ENCODE results near the gene STXBP5. TPM values are rescaled to one million over a fixed set of nuclear protein-coding genes. Genes with fewer than 3 reads are reported as not detected.
A peak's percentile ranks its signal among the peaks of the same experiment; 100 is the strongest.

STXBP5 gene
- total RNA-seq, 1 experiment from 2014 or later, result 17.9 TPM

DNA sequence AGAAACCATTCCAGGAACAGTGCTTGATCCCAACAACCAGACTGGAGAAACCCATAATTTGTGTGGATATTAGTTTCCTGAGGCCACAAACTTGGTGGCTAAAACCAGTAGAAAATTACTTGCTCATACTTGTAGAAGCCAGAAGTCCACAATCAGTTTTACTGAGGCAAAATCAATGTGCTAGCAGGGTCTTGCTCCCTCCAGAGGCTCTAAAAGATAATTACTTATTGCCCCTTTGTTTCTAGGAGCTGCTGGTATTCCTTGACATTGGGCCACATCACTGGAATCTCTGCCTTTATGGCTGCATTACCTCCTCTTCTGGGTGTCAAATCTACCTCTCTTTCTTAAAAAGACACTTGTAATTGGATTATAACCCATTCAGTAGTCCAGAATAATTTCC lies 162.1 kb downstream of the STXBP5 start:
- no peaks in the 10 kb centered on the region for H3K27me3 Mint-ChIP-seq (ENCODE audit: insufficient read depth, unreplicated experiment)
- ChIA-PET CTCF (no interaction called here), POLR2A (no interaction called here)
- no peaks in the 10 kb centered on the region for H3K9me3 Mint-ChIP-seq (ENCODE audit: unreplicated experiment)
- no peaks in the 10 kb centered on the region for H3K36me3 ChIP-seq (ENCODE audit: control insufficient read depth, insufficient read depth, low read length)
- no peaks in the 10 kb centered on the region for H3K4me1 ChIP-seq
- no peaks in the 10 kb centered on the region for H3K36me3 Mint-ChIP-seq (ENCODE audit: insufficient read depth, unreplicated experiment)
- no peaks in the 10 kb centered on the region for H3K9me3 ChIP-seq
- H3K4me1 Mint-ChIP-seq (ENCODE audit: low read depth, unreplicated experiment), result no peaks in the 10 kb centered on the region
- H3K4me3 Mint-ChIP-seq (ENCODE audit: unreplicated experiment), result no peak overlapping the region
- H3K27me3 ChIP-seq (replicated peaks; ENCODE audit: control insufficient read depth, insufficient read depth, low read length), result no peaks in the 10 kb centered on the region
- no peak for DNase-seq
- H3K27ac Mint-ChIP-seq (ENCODE audit: unreplicated experiment), result no peak overlapping the region
- no peak overlapping the region for H3K4me3 ChIP-seq (ENCODE audit: low read depth, low read length)
- BruUV-seq (replicated peaks), result no TSS peak
- TF ChIP-seq CTCF (IDR thresholded peaks at IDR 0.05; ENCODE audit: insufficient read depth in 1 of 2, low read depth in 1 of 2, low read length in 1 of 2, severe bottlenecking in 1 of 2, unreplicated experiment in 1 of 2), result peak in 1 of 2 experiments; percentile 18
- intact Hi-C loops (cut with micrococcal nuclease; ENCODE audit: unreplicated experiment), result no loop called here

- peaks cover 5% of the 10 kb centered on the region for H3K36me3 Mint-ChIP-seq (ENCODE audit: insufficient read depth, unreplicated experiment)
- no peaks in the 10 kb centered on the region for H3K9me3 Mint-ChIP-seq (ENCODE audit: unreplicated experiment)
- H3K27me3 Mint-ChIP-seq (ENCODE audit: insufficient read depth, unreplicated experiment), result no peaks in the 10 kb centered on the region
- no peaks in the 10 kb centered on the region for H3K9me3 ChIP-seq
- H3K4me1 ChIP-seq, result no peaks in the 10 kb centered on the region
- ChIA-PET POLR2A (no interaction called here), CTCF (no interaction called here)
- no peak for DNase-seq
- TF ChIP-seq CTCF (IDR thresholded peaks at IDR 0.05; ENCODE audit: insufficient read depth in 1 of 2, low read depth in 1 of 2, low read length in 1 of 2, severe bottlenecking in 1 of 2, unreplicated experiment in 1 of 2), result no peak
- H3K36me3 ChIP-seq (ENCODE audit: control insufficient read depth, insufficient read depth, low read length), result no peaks in the 10 kb centered on the region
- BruUV-seq (replicated peaks), result no TSS peak
- no peak overlapping the region for H3K4me3 ChIP-seq (ENCODE audit: low read depth, low read length)
- intact Hi-C loops (cut with micrococcal nuclease; ENCODE audit: unreplicated experiment), result no loop called here
- no peaks in the 10 kb centered on the region for H3K27me3 ChIP-seq (replicated peaks; ENCODE audit: control insufficient read depth, insufficient read depth, low read length)
- no peak overlapping the region for H3K4me3 Mint-ChIP-seq (ENCODE audit: unreplicated experiment)
- no peak overlapping the region for H3K27ac Mint-ChIP-seq (ENCODE audit: unreplicated experiment)
- H3K4me1 Mint-ChIP-seq (ENCODE audit: low read depth, unreplicated experiment), result no peaks in the 10 kb centered on the region
Observed at GRCh38 chr6:147371325-147371724, 167.1 kb downstream of the STXBP5 start.

- H3K9me3 ChIP-seq, result no peaks in the 10 kb centered on the region
- intact Hi-C loops (cut with micrococcal nuclease; ENCODE audit: unreplicated experiment), result no loop called here
- Mint-ChIP-seq H3K4me3 (ENCODE audit: unreplicated experiment) (no peak overlapping the region), H3K27ac (ENCODE audit: unreplicated experiment) (no peak overlapping the region), H3K4me1 (ENCODE audit: low read depth, unreplicated experiment) (no peaks in the 10 kb centered on the region), H3K36me3 (ENCODE audit: insufficient read depth, unreplicated experiment) (peaks cover 6% of the 10 kb centered on the region), H3K9me3 (ENCODE audit: unreplicated experiment) (no peaks in the 10 kb centered on the region), H3K27me3 (ENCODE audit: insufficient read depth, unreplicated experiment) (no peaks in the 10 kb centered on the region)
- no peaks in the 10 kb centered on the region for H3K4me1 ChIP-seq
- CTCF ChIA-PET, result no interaction called here
- BruUV-seq (replicated peaks), result no TSS peak
- no peaks in the 10 kb centered on the region for H3K36me3 ChIP-seq (ENCODE audit: control insufficient read depth, insufficient read depth, low read length)
- H3K4me3 ChIP-seq (ENCODE audit: low read depth, low read length), result no peak overlapping the region
- TF ChIP-seq CTCF (IDR thresholded peaks at IDR 0.05; ENCODE audit: insufficient read depth in 1 of 2, low read depth in 1 of 2, low read length in 1 of 2, severe bottlenecking in 1 of 2, unreplicated experiment in 1 of 2), result no peak
- H3K27me3 ChIP-seq (replicated peaks; ENCODE audit: control insufficient read depth, insufficient read depth, low read length), result no peaks in the 10 kb centered on the region
- no peak for DNase-seq
- POLR2A ChIA-PET, result no interaction called here
Observed at GRCh38 chr6:147372806-147373205, 168.6 kb downstream of the STXBP5 start.

All from Caco-2 (cell line).